Renal cortical epithelial cell (primary cell): ENCODE data around the gene CSNK2B. TPM values are rescaled to one million over a fixed set of nuclear protein-coding genes. Genes with fewer than 3 reads are reported as not detected.
A peak's percentile ranks its signal among the peaks of the same experiment; 100 is the strongest.

Experiments
- DNase-seq: peaks from one replicate; pipeline ENCODE4 v3.0.0-alpha.2; 2011; ENCODE audit warnings: low read depth
- total RNA-seq: library from RNA; depleted of rRNA; stranded (reverse); fragments of >200 nt; gene quantifications from 2 replicates; pipeline ENCODE4 v1.2.3, GENCODE V29; 2014

CSNK2B gene
- total RNA-seq, 1 donor from 2014 or later = 116 TPM

DNA sequence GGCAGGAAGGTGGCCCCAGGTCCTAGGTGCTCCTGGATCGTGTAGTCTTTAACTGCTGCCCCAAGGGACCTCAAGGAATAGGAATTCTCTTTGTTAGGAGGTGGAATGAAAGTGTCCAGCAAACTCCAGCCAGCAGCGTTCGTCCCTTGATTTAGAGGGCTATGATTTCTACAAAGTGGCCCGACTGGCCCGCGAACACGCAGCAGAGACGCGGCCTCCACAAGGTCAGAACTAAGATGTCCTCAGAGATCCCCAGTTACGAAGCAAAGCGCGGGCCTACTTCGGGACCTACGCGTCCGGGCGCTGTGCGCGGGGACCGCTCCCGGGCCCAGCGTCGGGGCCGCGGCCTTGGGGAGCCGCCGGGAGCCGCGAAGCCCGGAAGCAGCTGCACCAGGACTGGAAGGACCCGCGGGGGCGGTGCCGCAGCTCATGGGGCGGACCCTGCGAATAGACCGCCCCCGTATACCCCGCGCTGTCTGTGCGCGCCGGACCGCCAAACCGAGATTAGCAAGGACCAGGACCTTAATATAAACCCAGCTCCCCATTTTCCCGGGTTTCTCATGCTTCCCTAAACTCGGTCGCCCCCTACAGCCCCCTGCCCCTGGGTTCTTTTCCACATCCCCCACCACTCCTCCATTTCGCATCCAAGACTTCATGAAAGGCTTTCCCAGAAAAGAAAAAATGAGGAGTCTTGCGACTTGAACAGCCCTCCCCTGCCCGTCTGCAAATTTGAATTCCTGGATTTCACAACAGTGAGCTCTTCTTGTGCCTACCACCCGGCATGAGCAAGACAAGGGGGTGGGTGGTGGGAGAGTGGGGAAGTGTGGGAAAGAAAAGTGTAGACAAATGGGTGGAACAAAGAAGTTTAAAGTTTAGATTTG is 5.3 kb upstream of the CSNK2B start, which contains the start of gene C6orf47:
Gene C6orf47 (minus strand): TSS at position 398 of the 881 bp plus-strand sequence. CDS start 831 bp downstream, outside the sequence.
- peak; percentile 62 for DNase-seq

- no peak for DNase-seq
These were observed 4.4 kb upstream of the CSNK2B start for GRCh38 chr6:31661262-31662123.

DNA sequence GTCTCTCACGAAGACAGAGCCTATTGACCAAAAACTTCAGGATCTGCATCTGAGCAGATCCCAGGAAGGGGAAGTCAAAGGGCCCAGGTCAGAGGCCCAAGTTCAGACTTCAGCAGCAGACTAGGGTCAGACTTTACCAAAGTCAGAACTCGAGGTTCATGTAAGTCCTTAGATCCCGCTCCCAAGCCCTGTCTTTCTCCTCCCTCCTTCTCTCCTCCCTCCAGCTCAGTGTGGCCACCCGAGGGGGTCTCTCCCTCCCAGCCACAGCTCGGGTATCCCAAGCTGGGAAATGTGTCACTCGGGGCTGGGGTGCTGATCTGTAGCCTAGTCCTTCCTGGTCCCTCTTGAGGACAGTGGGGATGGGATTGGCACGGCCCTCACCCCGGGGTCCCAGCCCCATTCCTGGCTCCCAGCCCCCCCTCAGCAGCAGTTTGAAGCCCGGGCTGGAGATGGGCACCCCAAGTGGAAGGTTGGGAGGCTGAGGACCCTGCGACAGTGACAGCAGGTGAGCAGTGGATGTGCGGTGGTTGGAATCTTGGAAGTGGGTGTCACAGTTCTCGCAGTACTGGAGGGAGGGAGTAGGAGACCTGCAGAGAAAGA is 3.7 kb upstream of the CSNK2B start:
- no peak for DNase-seq

- no peak for DNase-seq
These were observed 2.5 kb upstream of the CSNK2B start for GRCh38 chr6:31663126-31663960.

GRCh38 chr6:31663961-31664789 is 1.7 kb upstream of the CSNK2B start:
- peak; percentile 68 for DNase-seq

GRCh38 chr6:31664790-31665500 is 935 bp upstream of the CSNK2B start, which contains the start of gene GPANK1:
Gene GPANK1, minus strand, starts transcription at chr6:31664997. Its CDS starts 519 bp downstream, at chr6:31664478.
- peak; percentile 92 for DNase-seq

- no peak for DNase-seq
These were observed 571 bp downstream of the CSNK2B start for GRCh38 chr6:31666337-31666965.

GRCh38 chr6:31669676-31670075 is 3.8 kb downstream of the CSNK2B start, which contains the start of gene LY6G5B:
Gene LY6G5B, plus strand, starts transcription at chr6:31669976. Its CDS starts 975 bp downstream, at chr6:31670951.
- DNase-seq = no peak

- no peak for DNase-seq
These were observed 10.5 kb downstream of the CSNK2B start for GRCh38 chr6:31676322-31676903.

- DNase-seq = no peak
These were observed 11.0 kb downstream of the CSNK2B start for GRCh38 chr6:31676904-31677303.

DNA sequence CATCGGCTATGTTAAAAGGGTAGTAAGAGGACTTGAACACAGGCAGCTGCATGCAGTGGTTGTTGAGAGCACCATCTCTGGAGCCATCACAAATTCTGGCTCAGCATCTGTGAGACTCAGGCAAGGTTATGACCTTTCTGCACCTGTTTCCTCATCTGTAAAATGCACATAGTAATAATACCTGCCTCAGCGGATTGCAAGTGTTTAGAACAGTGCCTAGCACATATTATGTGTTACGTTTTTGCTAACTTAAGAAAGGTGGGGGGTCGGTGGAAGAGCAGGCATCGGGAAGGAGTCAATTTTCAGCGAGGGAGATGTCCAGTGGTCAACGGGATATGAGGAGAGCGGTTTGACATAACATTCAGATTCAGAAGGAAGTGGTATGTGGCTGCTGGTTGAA is 12.1 kb downstream of the CSNK2B start:
- no peak for DNase-seq

DNA sequence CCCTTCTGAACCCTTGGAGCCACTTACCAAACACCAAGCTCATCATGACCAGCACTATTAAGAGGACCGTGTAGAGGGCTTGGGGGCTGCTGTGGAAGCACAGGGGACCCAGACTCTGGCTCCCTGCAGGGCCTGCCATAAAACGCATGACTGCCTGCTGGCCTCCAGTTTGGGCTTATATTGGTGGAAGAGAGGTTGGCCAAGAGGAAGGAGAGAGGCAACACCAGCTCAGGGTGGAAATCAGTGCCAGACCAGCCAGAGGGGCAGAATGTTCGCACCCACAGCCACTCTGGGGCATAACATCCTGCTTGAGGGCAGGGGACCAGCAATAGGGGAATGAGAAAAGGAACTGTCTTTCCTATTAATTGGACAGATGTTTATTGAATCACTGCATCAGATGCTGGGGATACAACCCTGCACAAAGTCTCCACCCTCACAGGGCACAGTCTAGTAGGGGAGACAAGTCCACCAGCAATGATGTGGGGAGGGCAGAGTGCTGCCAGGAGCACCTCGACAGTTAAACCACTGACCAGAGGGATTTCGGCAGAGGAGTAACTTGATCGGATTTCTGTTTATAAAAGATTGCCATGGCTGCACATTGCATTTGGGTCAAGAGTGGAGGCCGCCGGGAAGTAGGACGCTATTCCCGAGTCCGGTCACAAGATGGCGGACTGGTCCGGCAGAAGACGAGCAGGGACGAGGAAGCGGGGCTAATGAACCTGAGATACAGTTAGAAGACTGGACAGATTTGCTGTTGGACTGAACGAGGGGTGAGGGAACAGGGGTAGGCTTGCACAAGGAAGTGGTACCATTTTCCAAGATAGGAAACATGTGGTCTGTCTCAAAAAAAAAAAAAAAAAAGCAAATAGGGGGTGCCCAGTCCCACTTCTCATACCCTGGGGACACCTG is 14.6 kb downstream of the CSNK2B start, which contains the start of gene LY6G5C:
Gene LY6G5C (minus strand): TSS at position 842 of the 909 bp plus-strand sequence. CDS start 694 bp downstream, at position 148.
- DNase-seq = peak; percentile 84

- DNase-seq = peak; percentile 53
These were observed 15.3 kb downstream of the CSNK2B start for GRCh38 chr6:31681135-31681671.

GRCh38 chr6:31683591-31683990 is 17.7 kb downstream of the CSNK2B start:
- DNase-seq = no peak

- DNase-seq = no peak
These were observed 20.6 kb downstream of the CSNK2B start for GRCh38 chr6:31686483-31686882.

GRCh38 chr6:31687321-31687720 is 21.4 kb downstream of the CSNK2B start:
- DNase-seq = no peak
